Activated CD8-positive, alpha-beta memory T cell treated with anti-CD3 and anti-CD28 coated beads, Interleukin-2, amount 50 U/mL, for 48 hours (primary cell): ENCODE results near the gene MVB12B.

ENCODE experiments used
- DNase-seq: peaks from one replicate; pipeline ENCODE4 v3.0.0-alpha.2; 2020

Gene MVB12B

DNA sequence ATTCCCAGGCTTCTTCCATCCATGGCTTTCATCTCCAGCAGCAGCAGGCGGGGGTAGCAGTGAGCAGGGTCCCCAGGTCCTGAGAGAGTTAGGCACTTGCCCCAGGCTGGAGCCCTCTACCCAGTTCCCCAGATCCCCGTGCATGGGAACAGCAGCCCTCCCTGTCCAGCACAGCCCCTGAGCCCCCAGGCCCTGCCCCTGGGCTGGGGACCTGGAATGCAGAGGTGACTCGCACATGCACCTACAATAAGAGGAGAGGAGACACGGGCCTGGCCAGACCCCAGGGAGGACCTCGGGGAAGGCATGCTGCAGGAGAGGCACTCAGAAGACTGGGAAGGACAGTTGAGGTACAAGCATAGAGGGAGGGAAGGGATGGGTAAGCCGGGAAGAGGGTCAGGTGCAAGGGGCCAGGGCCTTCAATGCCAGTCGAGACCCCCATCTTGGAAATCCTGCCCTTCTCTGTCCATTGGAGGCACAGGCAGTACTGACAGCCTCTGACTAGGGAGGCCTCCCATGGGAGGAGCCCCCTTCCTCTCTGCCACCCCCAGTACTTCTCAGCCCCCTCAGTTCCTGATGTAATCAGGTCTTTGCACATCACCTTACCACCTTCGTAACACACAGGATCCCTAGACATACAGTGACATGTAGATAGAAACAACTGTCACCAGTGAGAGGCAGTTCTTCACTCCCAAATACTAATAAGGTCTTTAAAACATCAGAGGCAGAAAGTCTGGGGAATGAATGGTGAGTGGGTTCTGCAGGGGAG, 151.8 kb downstream of the MVB12B start:
- DNase-seq: no peak

GRCh38 chr9:126479515-126479914, 152.9 kb downstream of the MVB12B start:
- DNase-seq: no peak

DNA sequence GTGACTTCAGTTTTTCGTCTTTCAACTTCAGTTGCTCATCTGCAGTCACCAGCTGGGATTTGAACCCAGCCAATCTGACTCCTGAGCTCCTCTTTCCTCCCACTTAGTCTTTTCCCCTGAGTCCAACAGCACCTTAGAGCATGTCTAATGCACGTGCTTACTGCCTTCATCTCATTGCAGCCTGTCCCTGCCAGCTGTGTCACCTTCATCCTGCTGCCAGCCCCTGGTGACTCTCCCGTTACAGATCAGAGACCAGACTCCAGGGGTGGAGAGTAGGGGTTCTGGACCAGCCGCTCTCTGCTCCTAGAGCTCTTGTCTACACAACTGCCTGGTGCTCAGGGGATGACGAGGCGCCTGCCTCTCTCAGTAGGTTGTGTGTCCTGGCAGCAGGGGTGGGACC, 154.2 kb downstream of the MVB12B start:
- DNase-seq: no peak

- no peak for DNase-seq
Observed at GRCh38 chr9:126481862-126482261, 155.2 kb downstream of the MVB12B start.

DNA sequence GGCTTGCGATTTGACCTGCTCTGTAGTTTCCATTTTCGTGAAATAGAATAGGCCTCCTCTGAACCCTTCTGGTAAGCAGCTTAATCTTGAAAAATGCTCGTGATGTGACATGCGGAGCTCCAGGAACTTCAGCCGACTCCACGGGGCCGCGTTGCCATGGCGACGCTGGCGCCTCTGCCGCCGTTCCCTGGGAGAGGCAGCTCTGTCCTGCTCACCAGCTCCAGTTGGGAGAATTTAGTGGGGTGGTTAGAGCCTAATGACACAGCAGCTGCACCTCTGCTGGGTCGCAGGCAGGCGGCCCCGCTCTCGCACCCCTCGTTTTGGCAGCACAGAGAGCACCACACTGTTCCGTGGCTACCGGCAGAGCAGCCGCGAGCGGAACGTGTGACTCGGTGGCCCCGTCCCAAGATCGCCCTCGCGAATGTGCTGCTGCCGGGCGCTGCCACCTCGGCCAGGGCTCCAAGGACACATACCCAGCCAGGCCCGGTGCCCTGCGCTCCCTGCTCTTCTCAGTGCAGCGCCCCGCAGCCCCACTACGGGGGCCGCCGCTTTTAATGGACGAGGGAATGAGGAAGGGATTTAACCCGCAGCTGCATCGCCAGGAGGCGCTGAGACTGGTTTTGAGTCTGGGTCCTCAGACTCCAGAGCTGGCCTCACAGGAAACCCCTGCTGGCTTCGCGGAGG, 155.9 kb downstream of the MVB12B start:
- no peak for DNase-seq

DNA sequence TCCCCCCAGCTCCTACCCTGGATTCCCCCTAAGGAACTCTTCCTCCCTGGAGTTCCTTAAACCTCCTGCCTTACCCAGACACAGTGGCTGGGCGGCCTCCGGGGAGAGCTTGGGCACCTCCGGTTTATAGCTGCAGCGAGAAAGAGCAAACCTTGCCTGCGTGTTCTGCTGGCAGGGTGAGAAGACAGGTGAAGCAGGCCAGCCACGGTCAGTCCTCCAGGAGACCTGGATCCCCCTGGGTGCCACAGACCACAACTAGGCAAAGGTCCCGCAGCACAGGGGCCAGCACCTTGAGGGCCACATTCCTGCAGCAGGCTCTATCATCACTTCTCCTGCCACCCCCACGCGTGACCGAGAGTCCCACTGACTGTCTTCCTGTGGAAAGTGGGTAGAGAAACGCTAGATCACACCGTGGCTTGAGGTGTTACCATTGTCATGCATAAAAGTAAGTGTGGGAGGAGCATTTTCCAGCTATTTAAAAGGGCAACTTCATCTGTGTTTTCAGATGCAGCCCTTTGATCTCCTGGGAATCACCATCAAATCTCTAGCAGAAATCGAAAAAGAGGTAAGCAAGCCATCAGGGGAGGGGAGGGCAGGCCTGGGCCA, 156.9 kb downstream of the MVB12B start:
- no peak for DNase-seq

- DNase-seq: no peak
Observed at GRCh38 chr9:126485662-126486061, 159.0 kb downstream of the MVB12B start.

DNA sequence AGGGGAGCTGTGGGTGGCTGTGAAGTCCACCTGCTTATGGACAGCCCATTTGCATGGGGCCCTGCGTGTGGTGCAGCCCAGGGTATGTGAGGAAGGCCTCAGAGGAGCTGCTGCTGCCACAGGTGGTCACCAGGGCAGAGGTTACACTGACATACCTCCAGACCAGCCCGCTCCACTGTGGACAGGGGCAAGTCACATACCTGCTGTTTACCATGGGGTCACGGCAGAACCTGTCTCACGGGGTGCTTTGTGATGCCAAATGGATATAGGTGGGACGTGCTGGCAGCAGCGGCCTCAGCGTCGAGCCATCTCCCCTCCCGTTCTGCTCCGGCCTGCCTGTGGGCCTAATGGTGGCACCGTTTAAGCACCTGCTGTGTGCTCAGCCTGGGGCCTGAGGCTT, 159.6 kb downstream of the MVB12B start:
- DNase-seq: no peak

- DNase-seq: no peak
Observed at GRCh38 chr9:126487856-126488255, 161.2 kb downstream of the MVB12B start.

DNA sequence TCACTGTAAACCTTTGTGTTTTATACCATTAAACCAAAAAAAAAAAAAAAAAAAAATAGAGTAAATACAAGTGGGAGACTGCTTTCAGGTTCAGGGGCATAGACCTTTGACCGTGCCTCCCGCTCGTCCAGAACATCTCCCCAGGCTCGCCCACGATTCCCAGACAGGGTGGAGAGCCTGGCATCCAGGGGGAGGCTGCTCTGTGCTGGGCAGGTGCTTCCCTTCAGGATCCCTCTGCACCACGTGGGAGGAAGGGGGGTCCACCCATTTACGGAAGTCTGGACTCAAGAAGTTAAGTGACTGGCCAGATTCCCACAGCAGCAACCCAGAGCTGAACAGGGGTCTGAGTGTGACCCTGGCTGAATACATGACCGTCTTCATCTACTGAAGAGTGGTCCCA, 161.7 kb downstream of the MVB12B start:
- DNase-seq: no peak

- DNase-seq: no peak
Observed at GRCh38 chr9:126488881-126489404, 162.3 kb downstream of the MVB12B start.

DNA sequence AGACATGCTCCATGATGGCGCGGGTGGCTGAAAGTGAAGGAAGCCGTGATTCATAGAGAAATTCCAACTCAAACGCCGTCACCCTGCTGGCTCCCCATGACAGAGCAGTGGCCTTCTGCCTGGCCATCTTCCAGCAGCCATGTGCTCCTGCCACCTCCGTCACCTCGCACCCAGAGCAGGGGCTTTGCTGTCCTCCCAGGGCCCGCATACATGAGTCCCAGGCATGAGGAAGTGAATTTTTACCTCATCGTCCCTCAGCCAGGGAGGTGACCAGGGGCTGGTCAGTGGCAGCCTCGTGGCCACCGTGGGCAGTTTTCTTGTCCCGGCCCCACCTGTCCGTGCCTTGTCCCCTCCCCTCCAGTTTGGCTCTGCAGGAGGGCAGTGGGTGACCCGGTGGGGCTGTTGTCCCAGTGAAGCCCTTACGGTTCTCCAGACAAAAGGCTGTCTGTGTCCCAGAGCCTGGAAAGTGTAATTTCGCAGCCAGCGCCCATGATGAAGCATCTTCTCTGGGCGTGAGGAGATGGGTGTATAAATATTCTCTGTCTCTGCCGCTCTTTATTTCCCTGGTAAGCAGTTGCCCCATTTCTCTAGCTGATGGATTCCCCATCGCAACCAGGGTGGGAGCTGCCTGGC, 163.1 kb downstream of the MVB12B start:
- no peak for DNase-seq

DNA sequence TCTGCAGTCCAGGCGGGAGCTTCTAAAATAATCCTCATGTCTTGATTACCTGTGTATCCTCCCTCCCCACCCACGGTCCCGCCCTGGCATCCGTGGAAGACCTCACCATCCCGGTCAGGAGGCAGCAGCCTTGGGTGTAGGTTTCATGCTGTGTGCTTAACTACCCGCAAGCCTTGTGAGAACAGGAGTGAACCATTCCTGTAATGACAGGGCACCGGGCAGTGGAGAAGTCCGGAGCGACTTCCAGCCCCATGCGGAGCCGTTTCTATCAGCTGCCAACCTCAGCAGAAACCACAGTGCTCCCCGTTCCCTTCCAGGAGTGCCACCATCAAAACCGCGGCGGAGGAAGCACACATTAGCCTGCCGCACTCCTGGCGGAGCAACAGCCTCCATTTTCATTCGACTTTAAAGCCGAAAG, 163.6 kb downstream of the MVB12B start:
- no peak for DNase-seq

DNA sequence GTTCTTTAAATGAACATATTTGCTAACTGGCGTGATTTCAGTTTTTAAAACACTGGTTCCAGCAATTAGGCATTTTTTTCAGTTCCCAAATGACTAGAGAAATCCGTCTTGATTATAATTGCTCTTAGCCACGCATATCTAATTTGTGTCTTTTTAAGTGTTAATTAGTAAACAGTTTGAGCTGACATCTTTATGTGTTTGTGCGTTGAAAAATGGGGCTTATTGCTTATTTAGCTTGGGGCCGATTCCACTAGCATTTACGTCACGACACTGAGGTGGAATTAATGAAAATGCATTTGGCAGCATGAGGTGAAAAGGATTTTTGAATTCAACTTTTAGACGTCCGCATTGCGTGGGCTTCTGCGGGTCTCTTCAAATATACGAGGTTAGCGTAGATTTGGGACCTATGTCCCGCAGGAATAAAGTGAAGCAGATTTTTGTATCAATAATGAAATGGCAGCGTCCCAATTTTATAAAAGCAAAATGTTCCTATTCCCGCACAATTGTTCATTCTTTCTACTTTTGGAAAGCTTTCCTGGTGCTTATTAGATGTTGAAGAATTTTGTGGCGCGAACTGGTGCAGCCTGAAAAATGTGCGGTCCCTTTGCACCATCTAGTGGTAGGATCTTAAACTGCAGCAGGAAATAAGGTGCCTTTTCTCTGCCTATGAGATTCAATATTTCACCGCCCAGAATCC, 164.4 kb downstream of the MVB12B start:
- no peak for DNase-seq

- no peak for DNase-seq
Observed at GRCh38 chr9:126491568-126491879, 164.9 kb downstream of the MVB12B start.

- DNase-seq: no peak
Observed at GRCh38 chr9:126491949-126492348, 165.3 kb downstream of the MVB12B start.

- no peak for DNase-seq
Observed at GRCh38 chr9:126494264-126494663, 167.6 kb downstream of the MVB12B start.

DNA sequence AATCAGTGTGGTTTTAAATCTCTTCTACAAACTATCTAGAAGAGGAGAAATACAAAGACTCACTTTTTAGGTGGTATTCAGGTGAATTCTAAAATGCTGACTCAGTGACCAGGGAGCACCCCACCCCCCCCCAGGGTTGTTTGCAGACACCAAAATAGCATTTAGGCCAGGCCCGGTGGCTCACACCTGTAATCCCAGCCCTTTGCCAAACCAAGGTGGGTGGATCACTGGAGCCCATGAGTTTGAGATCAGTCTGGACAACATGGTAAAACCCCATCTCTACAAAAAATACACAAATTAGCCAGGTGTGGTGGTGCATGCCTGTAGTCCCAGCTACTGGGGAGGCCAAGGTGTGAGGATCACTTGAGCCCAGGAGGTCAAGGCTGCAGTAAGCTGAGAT, 168.1 kb downstream of the MVB12B start:
- DNase-seq: no peak

- no peak for DNase-seq
Observed at GRCh38 chr9:126495411-126496180, 169.0 kb downstream of the MVB12B start.

- no peak for DNase-seq
Observed at GRCh38 chr9:126496181-126496576, 169.6 kb downstream of the MVB12B start.

- no peak for DNase-seq
Observed at GRCh38 chr9:126496781-126497659, 170.4 kb downstream of the MVB12B start.
